HG02852 (cell line): ENCODE measurements around the gene FMNL2.

ENCODE experiments used
- ATAC-seq: cut with Tn5 transposase; IDR thresholded peaks from one replicate; pipeline ENCODE4 v1.9.1; 2021; ENCODE audit warnings: mild to moderate bottlenecking, moderate library complexity; ENCODE audit not compliant: unreplicated experiment

The FMNL2 gene

DNA sequence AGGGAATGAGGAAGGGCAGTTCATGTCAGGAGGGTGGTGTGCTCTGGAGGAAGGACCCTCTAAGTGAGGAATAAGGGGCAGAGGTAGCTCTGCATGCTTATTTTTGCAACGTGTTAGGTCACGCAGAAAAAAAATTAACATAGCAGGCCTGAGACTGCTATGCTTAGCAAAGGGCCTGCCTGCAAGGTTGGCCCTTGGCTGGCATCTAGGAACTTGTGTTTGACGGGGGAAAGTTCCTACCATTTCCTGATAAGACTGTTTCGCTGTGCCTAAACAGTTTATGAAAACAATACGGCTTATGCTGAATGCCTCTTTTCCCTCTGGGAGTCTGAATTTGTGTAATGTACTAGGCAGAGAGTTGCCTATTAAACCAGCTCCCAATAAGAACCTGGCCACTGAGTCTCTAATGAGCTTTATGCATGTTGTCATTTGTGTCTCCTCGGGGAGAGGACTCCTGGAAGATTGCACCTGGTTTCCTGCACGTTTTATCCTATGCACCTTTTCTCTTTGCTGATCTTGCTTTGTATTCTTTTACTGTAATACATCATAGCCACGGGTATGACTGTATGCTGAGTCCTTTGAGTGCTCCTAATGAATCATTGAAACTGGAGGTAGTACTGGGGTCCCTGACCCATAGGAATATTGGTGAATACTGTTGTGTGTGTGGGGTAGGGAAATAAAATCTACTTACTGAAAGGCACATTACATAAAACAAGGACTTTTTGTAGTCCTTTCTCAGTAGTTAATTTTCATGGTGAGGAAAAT is 213.3 kb downstream of the FMNL2 start:
- no peak for ATAC-seq

DNA sequence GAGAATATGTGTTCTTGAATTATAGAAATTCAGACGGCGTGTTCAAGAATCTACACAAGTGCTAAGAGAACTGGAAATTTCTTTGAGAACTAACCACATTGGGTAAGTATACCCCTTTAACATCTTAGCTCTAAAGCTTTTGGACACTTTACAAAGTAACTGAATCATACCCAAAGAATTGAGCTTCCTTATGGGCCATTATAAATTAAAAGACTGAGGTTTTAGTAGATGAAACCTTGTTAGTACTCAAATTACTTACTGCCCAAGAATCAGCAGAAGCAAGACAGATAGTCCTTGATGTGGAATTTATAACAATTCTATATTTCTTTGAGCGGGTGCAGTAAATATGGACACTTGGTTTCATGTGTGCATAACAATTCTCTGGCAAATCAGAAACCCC is 214.0 kb downstream of the FMNL2 start:
- no peak for ATAC-seq

DNA sequence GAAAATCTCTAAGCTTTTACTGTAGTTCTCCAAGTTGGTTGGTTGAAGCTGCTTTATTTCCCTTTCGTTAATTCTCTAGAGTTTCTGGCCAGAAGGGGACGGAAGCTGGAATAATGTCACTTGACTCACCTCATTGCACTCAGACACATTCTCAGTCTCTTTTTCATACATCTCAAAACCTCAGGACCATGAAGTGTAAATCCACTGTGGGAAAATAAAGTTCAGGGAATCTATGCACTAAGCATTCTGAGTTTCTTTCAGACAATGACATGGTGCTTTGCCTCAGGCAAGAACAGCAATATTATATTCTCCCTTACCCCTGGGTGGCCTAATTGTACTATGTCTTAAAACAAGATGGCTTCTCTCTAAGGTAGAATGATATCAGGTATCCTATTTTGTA is 214.4 kb downstream of the FMNL2 start:
- no peak for ATAC-seq

DNA sequence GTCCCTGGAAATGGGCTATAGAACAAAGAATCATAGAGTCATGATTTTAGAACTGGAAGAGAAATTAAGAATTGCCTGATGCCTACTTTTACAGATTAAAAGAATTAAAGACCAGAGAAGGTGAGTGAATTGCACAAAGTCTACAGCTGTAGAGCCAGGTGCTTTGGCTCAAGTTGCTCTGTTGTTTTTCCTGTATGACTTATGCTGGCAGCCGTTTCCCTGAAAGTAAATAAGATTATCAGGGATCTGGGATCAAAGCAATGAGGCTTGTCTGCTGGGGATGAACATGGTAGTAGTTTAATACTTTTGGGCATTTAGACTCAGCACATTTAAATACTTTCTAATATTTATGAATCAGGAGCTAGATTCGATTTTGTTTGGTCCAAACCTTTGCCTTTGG is 215.4 kb downstream of the FMNL2 start:
- ATAC-seq = no peak

DNA sequence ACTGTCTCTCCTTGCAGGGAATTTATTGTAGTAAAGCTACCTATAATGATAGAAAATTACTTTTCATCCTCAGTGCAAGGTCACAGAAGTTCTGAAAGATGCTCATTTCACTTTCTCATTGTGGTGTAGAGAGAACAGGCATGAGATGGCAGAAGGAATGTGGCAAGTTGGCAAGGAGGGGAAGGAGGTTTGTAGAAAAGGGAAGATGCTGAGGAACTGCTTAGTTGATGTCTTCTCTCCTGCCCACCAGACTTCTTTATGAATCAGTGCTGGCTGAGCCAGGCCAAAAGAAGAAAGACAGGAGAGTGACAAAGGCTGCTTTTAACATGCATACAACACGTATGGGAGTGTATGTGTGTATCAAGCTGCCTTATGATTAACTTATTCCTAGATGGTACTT is 217.9 kb downstream of the FMNL2 start:
- ATAC-seq = no peak

DNA sequence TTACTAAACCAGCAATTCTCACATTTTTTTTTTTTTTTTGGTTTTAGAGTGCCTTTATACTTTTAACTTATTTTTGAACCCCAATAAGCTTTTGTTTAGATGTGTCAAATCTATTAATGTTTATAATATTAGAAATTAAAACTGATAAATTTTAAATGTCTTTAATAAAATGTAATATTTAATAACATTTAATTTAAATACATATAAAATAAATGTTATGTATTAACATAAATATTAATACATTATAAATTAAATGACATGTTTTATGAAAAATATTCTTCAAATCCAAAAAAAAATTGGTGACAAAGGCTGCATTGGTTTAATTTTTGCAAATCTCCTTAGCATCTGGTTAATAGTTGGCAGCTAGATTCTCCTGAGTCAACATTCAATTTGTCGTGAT is 218.5 kb downstream of the FMNL2 start:
- ATAC-seq = no peak

DNA sequence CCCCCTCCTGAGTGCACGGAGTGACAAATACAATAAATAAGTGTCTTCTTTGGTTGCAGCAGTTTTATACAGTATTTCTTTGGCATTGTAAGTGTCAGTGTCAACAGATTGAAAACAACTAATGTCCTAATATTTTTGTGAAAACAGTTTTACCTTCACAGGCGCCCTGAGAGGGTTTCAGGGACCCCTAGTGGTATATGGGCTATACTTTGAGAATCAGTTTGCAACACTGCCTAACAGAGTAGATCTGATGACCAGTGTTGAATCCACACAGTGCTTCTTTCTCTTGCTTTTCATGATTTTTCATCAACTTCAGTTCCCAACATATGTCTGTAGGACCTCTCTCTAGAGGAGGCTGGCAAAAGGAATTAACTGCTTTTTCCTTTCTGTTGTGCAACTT is 220.1 kb downstream of the FMNL2 start:
- no peak for ATAC-seq

DNA sequence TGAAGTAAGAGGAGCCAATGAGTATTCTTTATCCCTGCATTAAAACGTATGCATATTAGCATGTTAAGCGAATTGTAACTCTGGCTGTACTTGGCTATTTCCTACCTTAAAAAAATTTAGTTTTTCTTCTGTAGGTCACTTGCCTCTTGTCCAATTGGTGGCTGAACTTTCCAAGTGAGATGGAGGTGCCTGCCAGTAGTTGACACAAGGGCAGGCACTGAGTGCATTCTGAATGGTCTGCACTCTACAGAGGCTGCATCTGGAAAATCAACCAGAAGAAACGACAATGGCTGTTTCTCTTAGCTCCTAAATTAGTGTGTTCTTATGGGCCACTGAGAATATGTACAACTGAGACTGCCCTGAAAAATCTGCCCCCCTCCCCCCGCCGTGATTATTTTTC is 221.5 kb downstream of the FMNL2 start:
- no peak for ATAC-seq

DNA sequence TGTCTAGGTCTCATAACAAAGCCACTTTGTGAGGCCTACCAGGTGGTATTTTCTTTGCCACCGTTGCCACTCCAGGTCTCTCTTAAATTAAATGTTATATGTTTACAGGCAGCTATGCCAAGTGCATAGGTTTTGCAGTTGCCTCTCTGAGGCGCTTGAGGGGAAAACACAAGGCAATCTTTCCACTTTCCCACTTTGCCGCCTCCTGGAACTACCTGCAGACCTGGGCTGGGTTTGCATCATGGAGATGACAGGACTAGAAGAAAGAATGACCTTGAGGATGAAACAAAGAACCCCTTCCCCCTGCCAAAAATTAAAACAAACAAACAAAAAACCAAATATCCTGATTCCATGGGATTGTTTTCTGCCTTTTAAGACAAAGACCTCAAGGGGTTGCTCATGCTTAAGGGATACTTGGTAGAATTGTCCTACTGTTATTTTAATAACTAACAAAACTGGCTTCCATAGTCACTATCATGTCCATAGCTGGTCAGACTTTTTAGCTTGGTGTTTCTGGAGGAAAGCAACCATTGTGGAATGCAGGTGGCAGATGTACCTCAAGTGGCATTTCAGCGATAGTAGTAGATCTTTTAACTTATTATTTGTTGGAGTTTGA is 222.4 kb downstream of the FMNL2 start:
- ATAC-seq = no peak

DNA sequence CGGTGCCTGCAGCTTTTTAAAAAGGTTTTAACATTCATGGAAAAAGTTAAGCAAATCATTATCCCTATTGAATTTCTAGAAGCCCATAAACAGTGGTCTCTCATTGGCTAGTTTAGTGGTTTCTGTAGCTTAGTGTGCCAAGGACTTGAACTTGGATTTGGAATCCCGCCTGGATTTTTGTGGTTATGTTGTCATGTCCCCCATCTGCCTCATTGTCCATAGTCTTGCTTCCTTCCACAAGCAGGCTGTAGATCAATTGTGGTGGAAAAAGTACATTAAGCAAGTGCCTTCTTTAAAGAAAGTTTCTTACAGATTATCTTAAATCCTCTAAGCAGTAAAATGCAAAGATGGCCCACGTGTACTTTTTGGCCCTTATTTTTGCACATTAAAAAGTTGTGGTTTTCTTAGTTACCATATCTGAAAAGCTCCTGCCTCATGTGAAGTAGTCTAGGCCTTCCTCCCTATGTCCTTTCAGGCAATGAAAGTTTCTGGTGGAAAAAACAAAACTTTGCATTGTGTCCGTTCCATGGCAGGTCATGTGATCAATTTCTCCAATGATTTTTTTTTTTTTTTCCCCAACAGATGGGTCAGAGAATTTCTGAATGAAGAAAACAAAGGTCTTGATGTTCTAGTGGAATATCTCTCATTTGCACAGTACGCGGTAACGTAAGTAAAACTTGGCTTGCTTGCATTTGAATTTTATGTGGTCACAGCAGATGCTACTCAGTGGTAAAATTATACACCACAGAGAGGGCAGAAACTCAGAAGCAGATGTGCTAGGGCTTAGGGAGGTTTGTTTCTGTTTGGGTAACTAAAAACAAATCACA is 223.4 kb downstream of the FMNL2 start:
- no peak for ATAC-seq

DNA sequence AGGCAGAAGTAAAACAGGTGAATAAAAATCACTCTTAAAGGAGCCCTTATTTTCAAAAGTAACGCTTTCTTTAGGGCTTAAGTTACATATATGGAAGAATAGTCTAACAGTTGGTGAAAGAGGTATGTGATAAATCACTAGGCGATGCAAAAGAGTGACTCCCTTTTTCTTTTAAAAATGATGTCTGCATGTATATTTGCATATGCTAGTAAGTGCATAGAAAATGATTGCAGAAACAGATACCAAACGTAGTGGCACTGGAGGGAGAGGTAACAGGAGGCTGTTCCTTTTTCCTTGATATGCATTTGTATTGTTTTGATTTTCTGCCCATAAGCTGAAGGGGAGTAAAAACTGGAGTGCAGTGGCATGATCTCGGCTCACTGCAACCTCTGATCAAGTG is 224.0 kb downstream of the FMNL2 start:
- ATAC-seq = no peak

DNA sequence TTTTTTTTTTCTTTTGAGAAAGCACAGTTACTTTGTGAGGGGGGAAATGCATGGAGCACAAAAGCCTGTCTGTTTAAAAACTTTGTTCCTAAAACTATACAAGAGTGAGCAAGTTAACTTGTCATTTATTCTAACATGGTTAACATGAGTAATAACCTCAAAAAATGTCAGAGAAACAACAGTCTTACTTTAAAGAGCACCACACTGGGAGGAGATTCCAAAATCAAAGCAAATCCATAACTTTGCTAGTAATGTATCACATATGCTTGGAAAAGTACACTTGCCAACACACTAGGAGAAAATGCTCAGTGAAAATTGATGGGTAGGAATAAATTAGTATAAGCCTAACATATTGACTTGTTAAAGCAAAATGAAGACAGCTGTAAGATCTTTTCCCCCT is 225.2 kb downstream of the FMNL2 start:
- ATAC-seq = no peak

DNA sequence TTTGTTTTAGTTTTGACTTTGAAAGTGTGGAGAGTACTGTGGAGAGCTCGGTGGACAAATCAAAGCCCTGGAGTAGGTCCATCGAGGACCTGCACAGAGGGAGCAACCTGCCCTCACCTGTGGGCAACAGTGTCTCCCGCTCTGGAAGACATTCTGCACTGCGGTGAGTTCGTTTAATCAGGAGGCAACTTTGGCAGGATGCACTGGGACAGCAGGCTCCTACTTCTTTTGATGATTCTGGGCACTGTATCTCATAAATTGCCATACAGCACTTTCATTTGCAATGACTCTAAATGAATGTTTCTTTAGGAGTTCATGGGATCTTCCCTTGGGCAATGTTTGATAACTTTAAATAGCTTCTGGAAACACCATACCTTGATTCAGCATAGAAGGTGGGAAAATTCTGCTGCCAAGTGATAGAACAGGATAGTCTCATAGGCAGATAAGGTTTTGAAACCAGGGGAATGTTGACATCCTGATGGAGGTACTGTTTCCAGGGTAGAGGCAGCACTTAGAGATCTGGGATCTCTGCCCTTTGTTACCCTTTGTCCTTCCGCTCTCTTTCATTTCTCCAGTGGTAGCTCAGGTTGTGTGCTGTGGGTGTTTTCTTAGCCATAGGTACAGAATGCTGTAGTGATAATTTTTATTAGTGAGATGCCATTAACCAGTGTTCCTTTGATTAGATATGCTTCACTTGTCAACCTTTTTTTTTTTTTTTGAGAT is 226.1 kb downstream of the FMNL2 start:
- no peak for ATAC-seq

DNA sequence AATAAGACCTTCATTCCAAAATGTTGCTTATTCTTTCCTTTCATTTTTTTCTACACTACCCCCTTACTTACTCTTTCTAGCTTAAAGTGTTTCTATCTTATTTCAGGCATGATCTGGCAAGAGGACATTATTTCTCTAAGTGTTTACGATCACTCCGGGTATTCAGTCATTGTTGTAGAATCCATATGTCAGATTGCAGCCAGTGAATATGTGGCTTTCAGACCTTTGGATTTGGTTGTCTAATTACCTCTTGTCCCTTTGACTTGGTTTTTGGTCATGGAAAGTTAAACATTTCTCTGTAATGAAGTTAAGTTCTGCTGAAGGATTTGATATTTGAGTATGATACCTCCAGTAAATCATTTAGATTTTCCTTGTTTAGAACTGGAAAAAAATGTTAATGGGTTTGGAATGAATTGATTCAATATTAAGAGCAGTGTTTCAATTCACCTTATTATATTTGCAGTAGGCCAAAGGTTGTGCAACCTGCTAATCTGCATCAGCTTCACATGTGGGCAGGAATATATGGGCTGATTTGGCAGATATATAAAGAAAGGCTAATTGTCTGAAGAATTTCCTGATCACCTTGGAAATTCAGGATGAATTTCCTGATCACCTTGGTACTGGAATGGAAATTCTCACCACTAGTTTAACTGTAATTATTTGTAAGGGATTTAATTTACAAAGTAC is 227.4 kb downstream of the FMNL2 start:
- ATAC-seq = no peak

DNA sequence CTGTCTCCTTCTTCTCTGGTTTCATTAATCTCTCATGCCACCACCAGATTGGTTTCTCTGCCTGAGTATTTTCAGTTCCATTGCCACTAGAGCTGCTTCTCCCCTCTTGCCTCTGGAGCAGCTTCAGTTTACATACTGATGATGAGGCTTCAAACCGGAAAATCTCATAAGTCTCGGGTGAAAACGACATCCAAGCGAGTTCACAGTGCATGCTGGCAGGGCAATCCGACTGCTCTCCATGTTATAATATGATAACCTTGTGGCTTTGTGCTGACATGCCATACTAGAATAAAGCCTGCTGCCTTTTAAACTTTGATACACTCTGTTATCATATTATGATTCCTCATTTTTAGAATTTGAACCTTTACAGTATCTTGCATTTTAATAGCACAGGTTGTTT is 228.8 kb downstream of the FMNL2 start:
- no peak for ATAC-seq

DNA sequence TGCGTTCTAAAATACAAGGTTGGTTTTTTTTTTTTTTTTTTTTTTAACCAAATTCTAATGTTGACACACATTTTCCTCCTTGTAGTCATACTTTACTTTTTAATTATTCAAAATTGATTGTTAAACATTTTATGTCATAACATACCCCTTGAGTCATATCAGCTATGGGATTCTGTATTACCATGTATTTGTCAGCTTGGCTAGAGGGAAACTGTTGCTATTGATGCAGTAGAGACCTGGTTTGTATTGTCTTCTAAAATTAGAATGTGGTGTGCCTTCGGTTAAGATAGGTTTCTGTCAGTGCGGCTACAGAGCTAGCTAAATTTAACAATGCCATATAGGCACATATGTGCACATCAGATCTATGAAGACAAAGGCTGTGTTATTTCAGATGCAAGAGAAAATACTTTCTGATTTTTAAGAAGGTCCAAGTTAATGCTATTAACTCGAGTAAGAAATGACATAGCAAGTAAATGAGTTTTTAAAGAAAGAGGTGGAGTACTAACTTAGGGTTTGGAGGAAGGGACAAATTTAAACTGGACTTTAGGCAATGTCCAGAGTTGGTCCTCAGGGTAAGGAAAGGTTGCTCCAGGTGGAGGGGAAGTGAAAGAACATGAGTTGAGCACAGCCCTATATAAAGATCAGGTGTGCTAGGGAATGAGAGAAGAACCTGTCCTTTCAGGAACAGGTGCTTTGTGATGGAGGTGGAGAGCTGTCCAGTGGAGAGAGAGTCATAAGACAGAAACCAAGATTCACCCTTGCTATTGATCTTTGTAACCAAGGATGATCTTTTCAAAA is 230.0 kb downstream of the FMNL2 start:
- peak; percentile 87 for ATAC-seq

DNA sequence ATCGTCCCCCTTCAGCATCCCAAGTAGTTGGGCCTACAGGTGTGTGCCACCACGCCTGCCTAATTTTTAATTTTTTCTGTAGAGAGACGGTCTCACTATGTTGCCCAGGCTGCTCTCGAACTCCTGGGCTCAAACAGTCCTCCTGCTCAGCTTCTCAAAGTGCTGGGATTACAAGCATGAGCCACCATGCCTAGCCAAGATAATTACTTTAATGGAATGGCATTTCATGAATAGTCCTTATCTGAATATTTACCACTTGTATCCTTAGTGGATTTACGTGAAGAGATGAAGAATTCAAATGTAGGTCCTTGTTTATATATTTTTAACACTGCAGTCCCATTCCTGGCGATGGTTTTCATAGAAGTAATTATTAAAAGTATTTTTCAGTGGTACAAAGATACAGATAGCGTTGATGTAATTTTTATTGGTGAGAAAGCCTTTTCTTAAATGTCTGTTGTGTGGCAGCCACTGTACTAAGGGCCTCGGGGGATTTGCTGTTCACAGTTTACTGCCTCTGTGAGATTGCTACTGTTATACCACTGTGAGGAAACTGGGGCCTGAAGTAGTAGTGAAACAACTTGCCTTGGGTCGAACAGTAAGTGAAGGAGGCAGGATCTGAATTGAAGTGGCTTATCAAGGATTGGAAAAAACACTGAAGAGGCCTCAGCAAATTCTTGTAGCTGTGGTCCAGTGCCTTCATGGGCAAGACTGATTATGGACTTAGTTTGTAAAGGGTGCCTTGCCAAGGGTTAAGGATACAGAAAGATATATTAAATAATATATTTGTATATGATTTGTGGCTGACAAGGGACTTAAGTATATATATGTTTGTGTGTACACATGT is 231.1 kb downstream of the FMNL2 start:
- ATAC-seq = peak; percentile 62

DNA sequence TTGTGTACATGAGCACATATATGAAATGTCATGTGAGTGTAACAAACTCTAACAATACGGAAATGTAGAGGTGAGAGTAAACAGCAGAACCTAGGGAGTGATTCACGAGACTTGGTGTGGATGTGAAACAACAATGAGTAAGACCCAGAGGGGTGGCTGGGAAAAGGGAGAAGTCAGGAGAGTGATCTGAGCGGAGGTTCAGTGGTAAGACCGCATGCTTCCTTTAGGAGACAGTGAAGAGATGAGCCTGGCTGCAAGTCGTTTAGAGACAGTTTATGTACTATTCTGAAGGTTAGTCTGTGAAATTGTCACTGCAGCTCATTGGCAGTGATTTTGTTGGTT is 231.7 kb downstream of the FMNL2 start:
- ATAC-seq = peak; percentile 32

DNA sequence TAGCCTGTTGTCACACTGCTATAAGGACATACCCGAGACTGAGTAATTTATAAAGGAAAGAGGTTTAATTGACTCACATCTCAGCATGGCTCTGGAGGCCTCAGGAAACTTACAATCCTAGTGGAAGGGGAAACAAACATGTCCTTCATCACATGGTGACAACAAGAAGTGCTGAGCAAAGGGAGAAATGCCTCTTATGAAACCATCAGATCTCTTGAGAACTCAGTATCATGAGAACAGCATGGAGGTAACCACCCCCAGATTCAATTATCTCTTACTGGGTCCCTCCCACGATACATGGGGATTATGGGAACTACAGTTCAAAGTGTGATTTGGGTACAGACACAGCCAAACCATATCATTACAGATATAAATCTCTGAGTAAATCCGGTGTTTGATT is 233.6 kb downstream of the FMNL2 start:
- ATAC-seq = no peak
